Liver (tissue), 9 donors: Measurements from ENCODE around the gene GLS. TPM values are rescaled to one million over a fixed set of nuclear protein-coding genes. Genes with fewer than 3 reads are reported as not detected.

Experiments used
- DNase-seq: peaks from one replicate; pipeline ENCODE4 v3.0.0-alpha.2; 2017; ENCODE audit warnings: low spot score
- H3K27ac ChIP-seq, 2 donors: one replicate each; pipeline ENCODE4 v1.7.0; 2013; ENCODE audit warnings: inconsistent platforms in 2 of 2, low read length in 2 of 2, control low read depth in 1 of 2, low read depth in 1 of 2, mild to moderate bottlenecking in 1 of 2
- H3K27me3 ChIP-seq, 4 donors: one replicate each; pipeline versions ENCODE4 v1.6.1 to v1.7.0; 2013; ENCODE audit warnings: low read length in 3 of 4, inconsistent platforms in 1 of 4, mild to moderate bottlenecking in 1 of 4, moderate library complexity in 1 of 4; ENCODE audit not compliant: control insufficient read depth in 4 of 4, insufficient read depth in 4 of 4
- H3K36me3 ChIP-seq, 4 donors: one replicate each; pipeline versions ENCODE4 v1.6.1 to v1.7.0; 2013; ENCODE audit warnings: low read length in 3 of 4, mild to moderate bottlenecking in 3 of 4, low read depth in 1 of 4, moderate library complexity in 1 of 4; ENCODE audit not compliant: control insufficient read depth in 4 of 4, insufficient read depth in 3 of 4
- H3K4me1 ChIP-seq, 4 donors: one replicate each; pipeline versions ENCODE4 v1.6.1 to v1.7.0; 2013; ENCODE audit warnings: low read length in 3 of 4, mild to moderate bottlenecking in 3 of 4, moderate library complexity in 1 of 4; ENCODE audit not compliant: control insufficient read depth in 4 of 4, insufficient read depth in 4 of 4
- H3K4me3 ChIP-seq, 3 donors: one replicate each; pipeline versions ENCODE4 v1.6.1 to v1.7.0; 2013; ENCODE audit warnings: low read length in 3 of 3, control low read depth in 1 of 3, low read depth in 1 of 3, mild to moderate bottlenecking in 1 of 3
- H3K9ac ChIP-seq, 2 donors: one replicate each; pipeline ENCODE4 v1.7.0; 2013; ENCODE audit warnings: low read length in 2 of 2, mild to moderate bottlenecking in 2 of 2, moderate library complexity in 2 of 2, control low read depth in 1 of 2, low read depth in 1 of 2
- H3K9me3 ChIP-seq, 4 donors: one replicate each; pipeline versions ENCODE4 v1.6.1 to v1.7.0; 2013; ENCODE audit warnings: low read length in 3 of 4; ENCODE audit not compliant: control insufficient read depth in 4 of 4
- EGR1 ChIP-seq, 2 donors: IDR thresholded peaks; 2 replicates each; pipeline ENCODE4 v1.6.1; 2016 to 2018; ENCODE audit warnings: antibody characterized with exemption in 2 of 2, low read depth in 2 of 2
- FOXA1 ChIP-seq: IDR thresholded peaks from 2 replicates; pipeline ENCODE4 v1.6.1; 2016; ENCODE audit warnings: antibody characterized with exemption
- FOXA2 ChIP-seq: IDR thresholded peaks from 2 replicates; pipeline ENCODE4 v1.6.1; 2016; ENCODE audit warnings: antibody characterized with exemption
- HNF4G ChIP-seq: IDR thresholded peaks from 2 replicates; pipeline ENCODE4 v1.6.1; 2016; ENCODE audit warnings: antibody characterized with exemption
- JUND ChIP-seq, 2 donors: IDR thresholded peaks; 2 replicates each; pipeline ENCODE4 v1.6.1; 2016; ENCODE audit warnings: antibody characterized with exemption in 2 of 2
- NR2F2 ChIP-seq: IDR thresholded peaks from 2 replicates; pipeline ENCODE4 v1.6.1; 2016; ENCODE audit warnings: antibody characterized with exemption
- REST ChIP-seq: IDR thresholded peaks from 2 replicates; pipeline ENCODE4 v1.6.1; 2016; ENCODE audit warnings: antibody characterized with exemption, mild to moderate bottlenecking
- RXRA ChIP-seq, 2 donors: IDR thresholded peaks; 2 replicates each; pipeline ENCODE4 v1.6.1; 2017 to 2018; ENCODE audit warnings: antibody characterized with exemption in 2 of 2, mild to moderate bottlenecking in 1 of 2
- SP1 ChIP-seq: IDR thresholded peaks from 2 replicates; pipeline ENCODE4 v1.6.1; 2018; ENCODE audit warnings: antibody characterized with exemption, mild to moderate bottlenecking
- TAF1 ChIP-seq: conservative IDR thresholded peaks from 2 replicates; pipeline ENCODE4 v1.6.1; 2016; ENCODE audit warnings: antibody characterized with exemption, mild to moderate bottlenecking
- YY1 ChIP-seq: IDR thresholded peaks from 2 replicates; pipeline ENCODE4 v1.6.1; 2016; ENCODE audit warnings: antibody characterized with exemption, mild to moderate bottlenecking
- WGBS: extraction: QIAGEN DNeasy Blood & Tissue Kit; methylation state at CpG from one replicate; pipeline ENCODE4 v1.1.7; 2013; 5-methylcytosine and 5-hydroxymethylcytosine counted together
- polyA plus RNA-seq, 2 donors: library from polyadenylated mRNA; stranded (reverse) in 1 of 2; unstranded in 1 of 2; fragments of 200-250 nt in 1 of 2; fragments of >200 nt in 1 of 2; fragmentation: Nextera tagmentation in 1 of 2; extraction: Ambion mirVana in 1 of 2; gene quantifications; one replicate each; pipeline versions ENCODE4 v1.2.1 to v1.2.3, GENCODE V29; 2013 to 2015
- total RNA-seq, 2 donors: library from RNA; depleted of rRNA; stranded (reverse); fragments of >200 nt; gene quantifications; one replicate each; pipeline ENCODE4 v1.2.3, GENCODE V29; 2014
- TF ChIP-seq, protein P1 (sequence below): IDR thresholded peaks from 2 replicates; pipeline ENCODE4 v1.6.1; 2016; ENCODE audit warnings: antibody characterized with exemption
- TF ChIP-seq, protein P2 (sequence below): IDR thresholded peaks from 2 replicates; pipeline ENCODE4 v1.6.1; 2016; ENCODE audit warnings: antibody characterized with exemption
- TF ChIP-seq, protein P3 (sequence below): IDR thresholded peaks from 2 replicates; pipeline ENCODE4 v1.6.1; 2016; ENCODE audit warnings: antibody characterized with exemption
- donor health status: healthy.
- donor health status: healthy.
- donor health status: healthy.
- donor health status: healthy.
- donor health status: healthy.

Gene GLS
- total and polyA plus RNA-seq, 4 donors: 4.3 to 38.6 (median 16.5) TPM

DNA sequence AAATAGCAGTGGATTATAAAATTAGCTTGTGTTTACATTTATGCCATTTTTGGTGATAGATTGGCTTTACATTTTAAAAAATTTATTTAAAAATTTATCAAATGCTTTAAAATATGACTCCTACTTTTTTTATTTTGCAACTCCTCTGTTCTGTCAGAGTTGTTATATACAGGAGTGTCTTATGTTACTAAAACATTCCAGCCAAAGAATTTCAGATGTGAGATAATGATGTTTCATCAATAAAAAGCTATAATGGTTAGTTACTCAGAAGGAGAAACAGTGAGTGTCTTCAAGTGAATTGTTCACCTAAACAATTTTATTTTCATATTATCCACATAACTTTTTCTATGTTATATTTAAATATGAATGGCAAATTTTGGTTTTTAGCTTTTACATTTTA lies 52.7 kb downstream of the GLS start (continued):
- TF ChIP-seq, protein P1, sequence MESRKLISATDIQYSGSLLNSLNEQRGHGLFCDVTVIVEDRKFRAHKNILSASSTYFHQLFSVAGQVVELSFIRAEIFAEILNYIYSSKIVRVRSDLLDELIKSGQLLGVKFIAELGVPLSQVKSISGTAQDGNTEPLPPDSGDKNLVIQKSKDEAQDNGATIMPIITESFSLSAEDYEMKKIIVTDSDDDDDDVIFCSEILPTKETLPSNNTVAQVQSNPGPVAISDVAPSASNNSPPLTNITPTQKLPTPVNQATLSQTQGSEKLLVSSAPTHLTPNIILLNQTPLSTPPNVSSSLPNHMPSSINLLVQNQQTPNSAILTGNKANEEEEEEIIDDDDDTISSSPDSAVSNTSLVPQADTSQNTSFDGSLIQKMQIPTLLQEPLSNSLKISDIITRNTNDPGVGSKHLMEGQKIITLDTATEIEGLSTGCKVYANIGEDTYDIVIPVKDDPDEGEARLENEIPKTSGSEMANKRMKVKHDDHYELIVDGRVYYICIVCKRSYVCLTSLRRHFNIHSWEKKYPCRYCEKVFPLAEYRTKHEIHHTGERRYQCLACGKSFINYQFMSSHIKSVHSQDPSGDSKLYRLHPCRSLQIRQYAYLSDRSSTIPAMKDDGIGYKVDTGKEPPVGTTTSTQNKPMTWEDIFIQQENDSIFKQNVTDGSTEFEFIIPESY: no peak
- TF ChIP-seq, protein P2, sequence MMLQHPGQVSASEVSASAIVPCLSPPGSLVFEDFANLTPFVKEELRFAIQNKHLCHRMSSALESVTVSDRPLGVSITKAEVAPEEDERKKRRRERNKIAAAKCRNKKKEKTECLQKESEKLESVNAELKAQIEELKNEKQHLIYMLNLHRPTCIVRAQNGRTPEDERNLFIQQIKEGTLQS: no peak

DNA sequence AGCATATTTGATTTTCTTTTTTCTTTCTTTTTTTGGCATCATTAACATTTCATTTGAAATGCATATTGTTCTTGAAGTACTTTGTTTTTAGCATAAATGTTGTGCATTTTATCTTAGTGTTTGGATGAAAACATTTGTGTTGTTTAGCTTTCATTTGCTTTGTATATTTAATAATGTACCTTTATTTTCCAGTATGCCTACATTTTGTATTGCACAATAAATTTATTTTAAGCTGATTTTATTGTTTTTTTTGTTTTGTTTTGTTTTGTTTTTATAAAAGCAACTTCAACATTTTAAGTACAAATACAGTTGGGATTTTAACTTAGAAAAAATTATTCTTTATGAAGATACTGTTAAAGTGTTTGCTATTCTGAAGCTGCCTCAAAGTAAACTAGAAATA lies 54.4 kb downstream of the GLS start:
- Histone ChIP-seq H3K27ac (no peak overlapping the region), H3K4me3 (no peak overlapping the region), H3K36me3 (peaks cover 0 to 4% (median 0%) of the 10 kb centered on the region in 4 donors), H3K27me3 (no peaks in the 10 kb centered on the region), H3K4me1 (no peaks in the 10 kb centered on the region), H3K9me3 (no peaks in the 10 kb centered on the region), H3K9ac (no peak overlapping the region)
- no peak for TF ChIP-seq REST
- TF ChIP-seq, protein P2: no peak
- no peak for TF ChIP-seq JUND (IDR thresholded peaks at IDR 0.05)
- no peak for TF ChIP-seq FOXA1
- no peak for TF ChIP-seq RXRA (IDR thresholded peaks at IDR 0.05)
- no peak for TF ChIP-seq YY1
- no peak for TF ChIP-seq HNF4G
- TF ChIP-seq FOXA2: no peak
- no peak for TF ChIP-seq EGR1 (IDR thresholded peaks at IDR 0.05; ENCODE audit: low read depth in 2 of 2)
- no peak for DNase-seq

DNA sequence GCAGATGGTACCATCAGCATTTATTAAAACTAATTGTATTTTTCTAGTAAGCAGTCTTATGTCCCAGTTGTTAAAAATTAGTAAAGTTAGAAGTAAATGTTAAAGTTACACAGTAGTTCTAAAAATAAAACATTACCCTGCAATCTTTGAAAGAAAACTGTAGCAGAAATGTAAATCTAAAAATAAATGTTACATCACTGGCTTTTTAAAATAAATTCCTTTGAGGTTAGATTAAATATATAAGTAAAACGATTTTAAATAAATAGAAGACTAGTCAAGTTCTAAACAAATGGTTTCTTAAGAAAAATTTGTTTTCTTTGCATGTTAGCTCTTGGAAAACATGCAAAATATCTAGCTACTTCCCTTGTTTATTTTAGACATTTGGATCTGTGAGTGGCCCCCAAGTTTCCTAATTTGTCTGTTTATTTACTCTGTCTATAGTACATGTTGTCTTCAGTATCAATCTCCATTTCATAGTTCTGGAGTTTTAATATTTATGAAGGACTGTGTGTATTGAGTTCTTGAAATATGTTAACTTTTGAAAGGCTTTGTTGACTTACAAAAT lies 58.2 kb downstream of the GLS start:
- H3K36me3 ChIP-seq: no peaks in the 10 kb centered on the region
- no peak overlapping the region for H3K9ac ChIP-seq
- DNase-seq: no peak
- H3K4me3 ChIP-seq: no peak overlapping the region
- no peaks in the 10 kb centered on the region for H3K9me3 ChIP-seq
- no peaks in the 10 kb centered on the region for H3K4me1 ChIP-seq
- no peak overlapping the region for H3K27ac ChIP-seq
- 28% methylated on average over 1 of the region's 1 CpG for WGBS
- no peaks in the 10 kb centered on the region for H3K27me3 ChIP-seq
- TF ChIP-seq, protein P3, sequence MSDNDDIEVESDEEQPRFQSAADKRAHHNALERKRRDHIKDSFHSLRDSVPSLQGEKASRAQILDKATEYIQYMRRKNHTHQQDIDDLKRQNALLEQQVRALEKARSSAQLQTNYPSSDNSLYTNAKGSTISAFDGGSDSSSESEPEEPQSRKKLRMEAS: no peak
- no peak for TF ChIP-seq SP1
- TF ChIP-seq RXRA (IDR thresholded peaks at IDR 0.05): no peak
- no peak for TF ChIP-seq NR2F2
- TF ChIP-seq REST: no peak
- no peak for TF ChIP-seq FOXA1
- TF ChIP-seq EGR1 (IDR thresholded peaks at IDR 0.05; ENCODE audit: low read depth in 2 of 2): no peak
- TF ChIP-seq TAF1: no peak
- no peak for TF ChIP-seq JUND (IDR thresholded peaks at IDR 0.05)
